GM23338 (cell line): ENCODE data around the gene PLPPR5.

ENCODE experiments used
- CREB1 ChIP-seq: fragments of 250-450 bp; sonication (Bioruptor Pico); IDR thresholded peaks from 2 replicates; pipeline ENCODE4 v1.5.0; 2020; ENCODE audit warnings: low read depth, mild to moderate bottlenecking, moderate library complexity
- CTCF ChIP-seq, 2 experiments: fragments of 200-600 bp in 1 of 2; sonication (generic) in 1 of 2; conservative IDR thresholded peaks; 2 replicates each; pipeline versions ENCODE4 v1.5.1 to v1.6.1; 2016 to 2017; ENCODE audit warnings: antibody characterized with exemption in 2 of 2, low read depth in 2 of 2, mild to moderate bottlenecking in 2 of 2, moderate library complexity in 1 of 2
- EZH2 ChIP-seq: fragments of 200-600 bp; sonication (generic); IDR thresholded peaks from one replicate; pipeline ENCODE4 v1.8.0; 2017; ENCODE audit warnings: antibody characterized with exemption, mild to moderate bottlenecking, low read depth; ENCODE audit not compliant: unreplicated experiment
- EZH2phosphoT487 ChIP-seq: fragments of 200-600 bp; sonication (generic); IDR thresholded peaks from one replicate; pipeline ENCODE4 v1.8.1; 2018; ENCODE audit warnings: antibody characterized with exemption; ENCODE audit not compliant: unreplicated experiment
- POLR2AphosphoS5 ChIP-seq: IDR thresholded peaks from 2 replicates; pipeline ENCODE4 v1.6.1; 2016; ENCODE audit warnings: antibody characterized with exemption, low read depth
- TF ChIP-seq, protein P1 (sequence below): IDR thresholded peaks from one replicate; pipeline ENCODE4 v1.6.1; 2018; ENCODE audit warnings: antibody characterized with exemption; ENCODE audit not compliant: unreplicated experiment

DNA sequence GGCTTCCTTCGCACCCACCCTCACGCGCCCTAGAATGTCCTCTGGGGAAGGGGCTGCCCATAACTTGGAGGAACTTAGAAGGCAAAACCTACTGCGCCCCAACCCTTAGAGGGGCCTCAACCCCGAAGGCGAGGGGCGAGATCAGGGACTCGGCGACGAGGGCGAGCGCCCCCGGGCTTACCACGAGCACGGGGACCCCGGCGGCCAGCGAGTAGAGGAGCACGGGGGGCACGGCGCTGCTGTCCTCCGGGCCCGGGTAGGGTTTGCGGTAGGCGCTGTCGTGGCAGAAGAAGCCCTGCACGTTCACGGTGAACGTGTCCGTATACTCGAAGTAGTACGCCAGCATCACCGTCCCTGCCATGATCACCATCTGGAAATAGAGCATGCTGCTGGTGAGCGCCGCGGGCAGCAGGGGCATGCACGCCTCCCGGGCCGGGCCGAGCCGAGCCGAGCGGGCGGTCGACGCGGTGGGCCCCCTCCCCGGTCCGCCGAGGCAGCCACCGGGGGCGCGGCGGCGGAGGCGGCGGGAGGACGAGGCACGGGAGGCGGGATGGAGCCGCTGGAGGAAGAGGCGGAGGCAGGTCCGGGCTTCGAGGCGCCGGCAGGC lies 304 bp downstream of the PLPPR5 start:
- no peak for TF ChIP-seq CTCF (conservative IDR thresholded peaks at IDR 0.05; ENCODE audit: low read depth in 2 of 2)
- no peak for TF ChIP-seq EZH2phosphoT487
- TF ChIP-seq, protein P1, sequence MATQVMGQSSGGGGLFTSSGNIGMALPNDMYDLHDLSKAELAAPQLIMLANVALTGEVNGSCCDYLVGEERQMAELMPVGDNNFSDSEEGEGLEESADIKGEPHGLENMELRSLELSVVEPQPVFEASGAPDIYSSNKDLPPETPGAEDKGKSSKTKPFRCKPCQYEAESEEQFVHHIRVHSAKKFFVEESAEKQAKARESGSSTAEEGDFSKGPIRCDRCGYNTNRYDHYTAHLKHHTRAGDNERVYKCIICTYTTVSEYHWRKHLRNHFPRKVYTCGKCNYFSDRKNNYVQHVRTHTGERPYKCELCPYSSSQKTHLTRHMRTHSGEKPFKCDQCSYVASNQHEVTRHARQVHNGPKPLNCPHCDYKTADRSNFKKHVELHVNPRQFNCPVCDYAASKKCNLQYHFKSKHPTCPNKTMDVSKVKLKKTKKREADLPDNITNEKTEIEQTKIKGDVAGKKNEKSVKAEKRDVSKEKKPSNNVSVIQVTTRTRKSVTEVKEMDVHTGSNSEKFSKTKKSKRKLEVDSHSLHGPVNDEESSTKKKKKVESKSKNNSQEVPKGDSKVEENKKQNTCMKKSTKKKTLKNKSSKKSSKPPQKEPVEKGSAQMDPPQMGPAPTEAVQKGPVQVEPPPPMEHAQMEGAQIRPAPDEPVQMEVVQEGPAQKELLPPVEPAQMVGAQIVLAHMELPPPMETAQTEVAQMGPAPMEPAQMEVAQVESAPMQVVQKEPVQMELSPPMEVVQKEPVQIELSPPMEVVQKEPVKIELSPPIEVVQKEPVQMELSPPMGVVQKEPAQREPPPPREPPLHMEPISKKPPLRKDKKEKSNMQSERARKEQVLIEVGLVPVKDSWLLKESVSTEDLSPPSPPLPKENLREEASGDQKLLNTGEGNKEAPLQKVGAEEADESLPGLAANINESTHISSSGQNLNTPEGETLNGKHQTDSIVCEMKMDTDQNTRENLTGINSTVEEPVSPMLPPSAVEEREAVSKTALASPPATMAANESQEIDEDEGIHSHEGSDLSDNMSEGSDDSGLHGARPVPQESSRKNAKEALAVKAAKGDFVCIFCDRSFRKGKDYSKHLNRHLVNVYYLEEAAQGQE, result no peak
- TF ChIP-seq POLR2AphosphoS5, result no peak
- TF ChIP-seq EZH2, result no peak
- no peak for TF ChIP-seq CREB1
